GM18526 (cell line): ENCODE data around the gene ASB10.

Experiments
- POLR2A ChIP-seq: IDR thresholded peaks from 3 replicates; pipeline ENCODE4 v1.6.1; 2011; ENCODE audit not compliant: insufficient read length; ENCODE audit errors: extremely low read depth

Gene ASB10

GRCh38 chr7:151178831-151179230 lies 8.2 kb downstream of the ASB10 start:
- no peak for TF ChIP-seq POLR2A

- TF ChIP-seq POLR2A = no peak
These were observed 8.8 kb downstream of the ASB10 start for GRCh38 chr7:151178236-151178635.

DNA sequence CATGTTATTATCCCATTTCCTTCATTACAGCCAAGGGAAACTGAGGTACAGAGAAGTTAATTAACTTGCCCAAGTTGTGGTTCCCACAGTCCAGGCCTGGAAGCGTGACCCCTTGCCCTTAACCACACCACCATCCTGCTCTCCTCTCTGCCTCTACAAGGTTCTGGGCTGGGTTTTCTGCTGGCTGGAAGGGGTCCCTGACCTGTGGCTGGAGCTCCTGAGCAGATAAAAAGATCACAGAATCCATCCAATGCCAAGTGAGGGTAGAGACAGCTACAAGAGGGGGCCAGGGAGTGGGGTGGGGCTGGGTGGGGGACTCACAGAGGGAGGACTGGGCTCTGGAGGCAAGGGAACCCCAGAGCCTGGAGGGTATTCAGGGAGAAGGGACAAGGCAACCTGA lies 9.7 kb downstream of the ASB10 start:
- no peak for TF ChIP-seq POLR2A

- TF ChIP-seq POLR2A = no peak
These were observed 10.6 kb downstream of the ASB10 start for GRCh38 chr7:151176401-151176800.

GRCh38 chr7:151175793-151176311 lies 11.2 kb downstream of the ASB10 start:
- TF ChIP-seq POLR2A = no peak

DNA sequence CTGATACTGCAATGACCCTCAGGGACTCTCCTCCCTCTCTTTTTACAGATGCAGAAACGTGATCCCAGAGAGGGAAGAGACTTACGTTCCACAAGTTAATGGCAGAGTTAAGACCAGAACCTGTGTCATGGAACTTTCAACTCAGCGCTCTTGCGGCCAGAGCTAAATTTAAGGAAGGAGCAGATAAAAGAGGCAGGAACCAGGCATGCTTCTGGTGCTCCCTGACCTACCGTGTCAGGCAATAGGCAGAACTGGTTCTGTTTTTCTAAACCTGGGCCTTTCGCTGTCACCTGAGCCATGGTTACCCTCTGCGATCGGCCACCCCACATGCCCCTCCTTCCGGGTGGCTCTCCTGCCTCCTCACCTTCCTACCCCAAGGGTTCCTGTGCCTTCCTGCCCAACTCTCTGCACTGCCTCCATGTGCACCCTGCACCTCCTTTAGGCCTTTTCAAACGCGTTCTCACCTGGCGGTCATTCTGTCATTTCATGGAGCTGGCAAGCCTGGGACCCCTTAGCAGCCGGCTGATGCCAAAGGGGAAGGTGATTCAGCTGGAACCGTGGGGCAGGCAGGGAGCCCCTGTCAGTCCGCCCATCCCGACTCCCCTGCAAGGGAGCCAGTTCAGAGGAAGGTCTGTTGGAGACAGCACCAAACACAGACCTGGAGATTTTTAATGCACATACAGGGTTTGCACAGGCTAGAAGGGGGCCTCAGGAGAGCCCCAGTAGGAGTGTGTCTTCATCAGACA lies 11.8 kb downstream of the ASB10 start:
- TF ChIP-seq POLR2A = no peak

- no peak for TF ChIP-seq POLR2A
These were observed 12.6 kb downstream of the ASB10 start for GRCh38 chr7:151174246-151175046.

DNA sequence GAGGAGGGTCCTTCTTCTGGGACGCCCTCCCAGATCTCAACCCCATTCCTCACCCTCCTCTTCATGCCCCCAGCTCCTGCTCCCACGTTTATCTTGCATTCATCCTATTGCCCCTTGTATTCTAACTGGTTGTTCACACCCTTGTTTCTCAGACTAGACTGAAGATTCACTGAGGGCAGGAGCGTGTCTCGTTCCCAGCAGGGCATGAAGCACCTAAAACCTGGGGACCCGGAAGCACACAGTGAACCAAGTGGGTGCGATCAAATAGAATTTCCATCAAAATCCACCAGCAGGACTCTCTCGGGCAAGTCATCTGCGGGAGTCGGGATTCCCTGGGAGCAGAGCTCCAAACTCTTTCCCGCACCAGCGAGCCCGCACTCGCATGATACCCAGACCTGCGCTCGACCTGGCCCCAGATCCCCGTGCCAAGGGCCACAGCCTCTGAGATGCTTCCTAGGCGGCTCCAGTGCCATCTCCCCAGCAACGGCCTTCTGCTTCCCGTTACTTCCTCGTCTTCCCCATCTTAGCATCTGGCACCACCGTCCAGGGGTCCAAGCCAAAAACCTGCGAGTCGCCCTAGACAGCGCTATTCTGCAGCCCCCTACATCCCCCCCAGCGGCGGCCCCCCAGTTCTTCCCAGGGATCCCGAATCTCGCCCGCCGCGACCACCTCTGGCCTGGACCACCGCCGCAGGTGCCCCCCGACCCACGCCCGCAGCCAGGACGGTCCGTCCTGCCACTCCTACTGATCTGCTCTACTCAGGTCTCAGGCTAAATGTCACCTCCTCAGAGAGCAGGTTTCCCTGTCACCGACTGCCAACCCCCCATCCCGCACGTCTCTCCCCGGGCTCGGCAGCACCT lies 13.4 kb downstream of the ASB10 start:
- TF ChIP-seq POLR2A = no peak

- TF ChIP-seq POLR2A = no peak
These were observed 14.5 kb downstream of the ASB10 start for GRCh38 chr7:151172273-151173141.

DNA sequence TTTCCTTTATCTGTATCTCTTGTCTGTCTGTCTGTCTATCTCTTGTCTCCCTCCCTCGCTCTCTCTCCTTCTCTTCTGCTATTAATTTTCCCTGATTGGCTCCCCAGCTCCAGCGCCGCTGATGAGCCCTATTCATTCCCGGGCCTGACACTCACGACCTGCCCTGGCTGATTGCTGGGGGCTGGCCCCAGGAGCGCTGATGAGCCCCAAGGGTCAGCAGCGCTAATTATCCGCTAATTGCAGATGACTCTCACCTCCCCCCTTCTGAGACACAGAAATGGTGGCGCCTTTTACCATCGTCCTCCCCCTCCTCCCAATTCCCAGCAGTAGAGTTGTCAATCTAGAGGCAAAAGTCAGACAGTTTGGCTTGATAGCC lies 18.3 kb downstream of the ASB10 start:
- no peak for TF ChIP-seq POLR2A

GRCh38 chr7:151168003-151168786 lies 18.9 kb downstream of the ASB10 start:
- TF ChIP-seq POLR2A = no peak

DNA sequence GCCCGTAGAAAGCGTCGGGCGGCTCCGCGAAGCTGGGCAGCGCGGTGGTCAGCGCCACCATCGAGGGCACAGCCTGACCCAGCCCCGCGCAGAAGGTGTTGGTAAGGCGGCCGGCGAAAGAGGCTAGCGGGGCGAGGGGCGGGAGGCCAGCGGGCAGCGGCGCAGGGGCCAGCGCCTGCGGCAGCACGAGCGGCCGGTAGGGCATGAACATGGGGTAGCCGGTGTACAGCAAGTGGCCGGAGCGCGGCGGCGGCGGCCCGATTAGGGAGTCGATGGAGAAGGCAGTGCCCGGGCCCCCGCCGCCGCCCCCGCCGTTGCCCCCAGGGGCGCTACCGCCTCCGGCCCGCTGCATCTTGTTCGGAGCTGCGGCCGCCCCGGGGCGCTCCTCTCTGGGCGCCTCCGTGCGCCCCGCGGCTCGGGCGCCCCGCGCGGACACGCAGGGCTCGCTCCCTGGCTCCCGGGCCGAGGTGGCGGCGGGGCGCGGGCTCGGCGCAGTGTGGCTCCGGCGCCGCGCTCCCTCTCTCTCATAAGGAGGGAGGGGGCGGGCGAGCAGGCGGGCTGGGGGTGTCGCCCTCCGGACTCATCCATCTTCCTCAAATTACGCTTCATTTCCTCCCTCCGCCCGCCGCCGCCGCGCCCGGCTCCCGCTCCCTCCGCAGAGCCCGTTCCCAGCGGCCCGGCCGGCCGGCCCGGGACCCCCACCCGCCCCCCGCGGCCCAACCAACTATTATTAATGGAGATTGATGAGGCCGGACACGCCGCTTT lies 19.7 kb downstream of the ASB10 start, which contains the start of gene GBX1:
Gene GBX1, minus strand, starts transcription at position 498 of the 765 bp plus-strand sequence. Its CDS starts 146 bp downstream, at position 352.
- no peak for TF ChIP-seq POLR2A
